Stimulated activated CD4-positive, alpha-beta T cell treated with anti-CD3 and anti-CD28 coated beads, Interleukin-2, amount 100 ng/mL, for 48 hours (primary cell): ENCODE results near the gene ASB10.

Source experiments
- DNase-seq, 2 donors: peaks; one replicate each; pipeline ENCODE4 v3.0.0-alpha.2; 2020

Gene ASB10

DNA sequence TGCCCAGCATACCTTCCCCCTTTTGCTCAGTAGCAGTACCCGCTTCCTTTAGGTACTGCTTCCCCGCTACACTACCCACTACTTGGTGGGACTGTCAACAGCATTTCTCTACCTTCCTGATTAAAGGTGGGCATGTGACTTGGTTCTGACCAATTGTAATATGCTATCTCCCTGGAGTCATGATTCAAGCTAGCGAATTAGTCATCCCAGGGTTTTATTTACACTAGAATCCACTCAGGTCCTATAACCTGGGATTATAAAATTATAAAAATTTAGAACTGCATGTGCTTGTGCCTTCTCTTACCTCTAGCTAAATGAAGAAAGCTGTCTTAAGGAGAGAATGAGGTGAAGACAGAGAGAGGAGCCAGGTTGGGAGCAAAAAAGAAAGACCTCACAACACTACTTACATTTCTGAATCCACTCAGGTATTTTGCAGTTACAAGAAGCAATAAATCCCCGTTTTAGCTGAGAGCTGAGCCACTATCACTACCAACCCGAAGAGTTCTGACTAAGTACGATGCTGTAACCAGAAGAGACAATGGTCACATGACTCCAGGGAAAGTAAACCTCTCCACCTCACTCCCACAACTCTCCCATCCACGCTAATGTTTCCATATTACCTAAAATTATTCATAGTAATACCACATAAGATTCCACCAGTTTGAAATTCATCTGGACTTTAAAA, 29.3 kb downstream of the ASB10 start:
- DNase-seq = no peak

DNA sequence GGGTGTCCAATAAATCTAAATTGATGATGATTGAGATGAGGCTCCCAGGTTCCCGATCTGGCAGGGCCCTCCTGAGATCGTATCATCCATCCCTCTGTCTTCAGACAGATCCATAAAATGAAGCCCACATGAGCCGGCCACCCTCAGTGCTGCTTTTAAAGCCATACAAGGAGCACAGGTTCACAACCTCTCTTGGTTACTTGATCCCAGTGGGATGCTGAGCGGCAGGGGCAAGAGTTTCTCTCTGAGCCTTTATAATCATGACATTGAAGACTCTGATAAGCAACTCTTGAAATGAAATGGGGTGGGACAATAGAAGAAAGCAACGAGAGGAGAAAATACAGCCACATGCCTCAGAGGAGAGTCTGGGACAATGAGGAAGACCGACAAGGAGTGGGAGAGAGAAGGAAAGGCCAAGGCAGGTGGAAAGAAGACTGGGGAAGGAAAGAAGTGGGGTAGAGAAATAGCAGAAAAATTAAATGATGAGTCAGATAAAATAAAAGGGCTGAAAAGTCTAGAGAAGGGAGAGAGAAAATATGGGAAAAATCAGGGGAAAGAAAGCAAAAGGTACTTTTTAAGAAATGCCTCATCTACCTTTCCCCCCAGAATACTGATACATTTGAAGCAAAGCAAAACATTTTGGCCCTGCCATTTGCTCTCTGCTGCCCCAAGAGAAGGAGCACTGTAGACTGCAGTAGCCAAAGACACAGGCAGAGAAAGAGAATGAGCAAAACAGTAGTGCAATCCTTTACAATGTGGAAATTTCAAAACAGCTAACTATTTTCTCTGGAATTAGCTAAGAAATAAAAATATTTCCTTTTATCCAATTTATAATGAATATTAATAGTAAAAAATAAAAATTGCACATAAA, 34.2 kb downstream of the ASB10 start:
- DNase-seq = no peak

DNA sequence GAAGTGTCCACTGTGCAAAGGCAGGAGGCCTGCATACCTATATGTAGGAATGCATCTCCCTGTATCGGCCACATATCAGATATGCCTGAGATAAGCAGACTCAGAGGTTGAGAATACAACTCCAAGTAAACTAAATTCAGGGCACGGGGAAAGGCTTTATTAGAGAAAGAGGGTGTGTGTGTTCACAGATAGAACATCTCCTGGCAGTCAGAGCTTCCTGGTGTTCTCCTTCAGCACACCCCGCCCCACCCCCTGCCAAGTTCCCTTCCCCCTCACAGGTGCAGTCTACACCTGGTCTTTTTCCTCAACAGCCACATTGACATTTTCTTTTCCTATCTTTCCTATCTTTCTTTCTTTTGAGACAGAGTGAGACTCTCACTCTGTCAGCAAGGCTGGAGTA, 36.7 kb downstream of the ASB10 start:
- no peak for DNase-seq

DNA sequence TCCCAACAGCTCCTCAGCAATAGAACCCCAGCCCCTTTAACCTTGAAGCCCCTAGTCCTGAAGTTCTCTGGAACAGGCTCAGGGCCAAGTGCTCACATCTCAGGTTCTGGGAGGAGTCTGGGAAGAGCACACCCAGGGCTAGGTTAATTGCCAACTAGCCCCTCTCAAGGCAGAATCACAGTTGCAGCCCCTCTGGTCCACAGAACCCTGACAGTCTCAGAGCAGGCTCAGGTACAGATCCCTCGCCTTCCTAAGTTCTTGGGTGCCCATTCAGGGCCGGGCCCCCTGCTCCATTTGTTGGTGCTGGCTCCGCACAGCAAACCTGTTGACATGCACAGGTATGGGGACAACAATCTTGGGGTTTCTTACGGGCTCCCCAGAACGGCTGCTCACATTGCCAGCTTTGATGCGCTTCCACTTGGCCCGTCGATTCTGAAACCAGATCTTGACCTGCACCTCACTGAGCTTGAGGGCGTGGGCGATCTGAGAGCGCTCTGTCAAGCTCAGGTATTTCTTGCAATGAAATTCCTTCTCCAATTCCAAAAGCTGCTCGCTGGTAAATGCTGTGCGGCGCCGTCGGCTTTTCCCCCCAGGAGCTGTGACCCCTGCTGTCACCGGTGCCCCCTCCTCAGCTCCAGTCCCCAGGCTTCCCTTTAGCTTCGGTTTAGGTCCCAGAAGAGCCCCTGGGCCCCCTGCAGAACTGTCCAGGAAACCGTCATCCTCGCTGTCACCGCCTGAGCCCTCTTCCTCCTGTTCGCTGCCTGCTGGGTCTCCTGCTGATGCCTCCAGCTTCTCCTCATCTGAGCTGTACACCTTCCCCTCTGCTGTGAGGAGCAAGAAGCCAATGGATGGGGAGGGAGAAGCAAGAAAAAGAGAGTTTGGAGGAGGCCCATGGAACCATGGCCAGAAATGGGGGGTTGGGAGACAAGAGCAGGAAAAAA, 38.5 kb downstream of the ASB10 start:
- no peak for DNase-seq

DNA sequence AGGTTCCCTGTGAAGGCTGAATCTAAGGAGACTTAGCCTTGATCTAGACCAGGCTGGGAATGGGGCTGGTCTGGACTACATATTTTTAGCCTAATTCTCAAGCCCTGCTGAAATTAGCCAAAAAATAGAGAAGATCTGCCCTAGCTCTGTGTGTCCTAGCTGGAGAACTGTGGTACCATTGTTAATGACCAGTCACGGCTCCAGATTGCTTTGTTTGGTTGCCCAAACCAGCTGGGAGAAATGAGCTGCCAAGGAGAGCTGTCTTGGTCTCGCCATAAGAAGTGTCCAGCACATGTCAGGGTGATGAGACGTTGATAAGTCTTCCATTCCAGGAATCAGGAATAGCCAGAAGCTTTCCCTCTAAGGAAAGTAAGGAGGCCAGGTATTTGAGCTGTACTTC, 40.3 kb downstream of the ASB10 start:
- no peak for DNase-seq

DNA sequence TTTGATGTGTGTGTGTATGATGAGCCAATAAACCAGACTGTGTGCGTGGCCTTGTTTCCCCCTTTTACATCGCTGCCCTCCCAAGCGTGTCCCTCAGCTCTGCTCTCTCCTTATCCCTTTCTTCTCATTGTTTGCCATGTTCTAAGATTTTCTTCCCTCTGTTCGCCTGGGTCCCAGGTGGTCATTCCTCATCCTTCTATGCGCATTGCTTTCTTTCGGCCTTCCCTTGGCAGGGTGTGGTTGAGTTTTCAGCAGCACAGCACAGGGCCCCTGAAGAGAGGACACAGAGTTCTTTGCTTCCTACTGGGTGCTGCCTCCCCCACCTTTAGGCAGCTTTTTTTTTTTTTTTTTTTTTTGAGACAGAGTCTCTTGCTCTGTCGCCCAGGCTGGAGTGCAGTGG, 42.7 kb downstream of the ASB10 start:
- DNase-seq = no peak

DNA sequence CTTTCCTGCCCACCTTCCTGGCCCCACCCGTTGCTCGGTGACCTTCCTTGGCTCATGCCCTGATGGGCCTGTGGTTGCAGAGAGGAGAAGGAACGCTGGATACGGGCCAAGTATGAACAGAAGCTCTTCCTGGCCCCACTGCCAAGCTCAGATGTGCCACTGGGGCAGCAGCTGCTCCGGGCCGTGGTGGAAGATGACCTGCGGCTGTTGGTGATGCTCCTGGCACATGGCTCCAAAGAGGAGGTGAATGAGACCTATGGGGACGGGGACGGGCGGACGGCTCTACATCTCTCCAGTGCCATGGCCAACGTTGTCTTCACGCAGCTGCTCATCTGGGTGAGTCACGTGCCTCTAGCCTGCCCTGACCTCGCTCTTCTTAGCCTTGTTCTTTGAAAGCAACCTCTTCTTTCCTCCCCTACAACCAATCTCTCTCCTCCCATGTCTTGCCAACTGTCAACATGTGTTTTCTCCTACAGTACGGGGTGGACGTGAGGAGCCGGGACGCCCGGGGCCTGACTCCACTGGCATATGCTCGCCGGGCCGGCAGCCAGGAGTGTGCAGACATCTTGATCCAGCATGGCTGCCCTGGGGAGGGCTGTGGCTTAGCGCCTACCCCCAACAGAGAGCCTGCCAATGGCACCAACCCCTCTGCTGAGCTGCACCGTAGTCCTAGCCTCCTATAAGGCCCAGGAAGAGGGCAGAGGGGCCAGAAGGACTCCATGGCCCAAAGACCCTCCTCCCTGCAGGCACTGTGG, 43.6 kb downstream of the ASB10 start:
- no peak for DNase-seq

DNA sequence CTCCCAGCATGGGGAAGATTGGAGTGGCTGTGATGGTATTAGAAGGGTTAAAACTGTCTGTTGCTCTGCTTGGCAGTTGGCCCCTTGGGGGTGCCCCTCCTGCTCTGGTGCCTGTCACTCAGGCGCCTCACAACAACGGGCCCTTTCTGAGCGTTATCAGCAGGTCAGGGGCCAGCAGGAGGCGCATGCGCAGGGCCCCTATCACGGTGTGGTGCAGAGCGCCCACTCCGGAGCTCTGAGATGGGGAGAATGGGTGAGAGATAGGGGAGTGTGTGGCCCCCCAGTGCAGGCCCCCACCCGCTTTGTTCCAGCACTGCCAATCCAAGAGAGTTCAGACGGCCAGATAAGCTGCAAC, 44.4 kb downstream of the ASB10 start:
- DNase-seq = no peak

DNA sequence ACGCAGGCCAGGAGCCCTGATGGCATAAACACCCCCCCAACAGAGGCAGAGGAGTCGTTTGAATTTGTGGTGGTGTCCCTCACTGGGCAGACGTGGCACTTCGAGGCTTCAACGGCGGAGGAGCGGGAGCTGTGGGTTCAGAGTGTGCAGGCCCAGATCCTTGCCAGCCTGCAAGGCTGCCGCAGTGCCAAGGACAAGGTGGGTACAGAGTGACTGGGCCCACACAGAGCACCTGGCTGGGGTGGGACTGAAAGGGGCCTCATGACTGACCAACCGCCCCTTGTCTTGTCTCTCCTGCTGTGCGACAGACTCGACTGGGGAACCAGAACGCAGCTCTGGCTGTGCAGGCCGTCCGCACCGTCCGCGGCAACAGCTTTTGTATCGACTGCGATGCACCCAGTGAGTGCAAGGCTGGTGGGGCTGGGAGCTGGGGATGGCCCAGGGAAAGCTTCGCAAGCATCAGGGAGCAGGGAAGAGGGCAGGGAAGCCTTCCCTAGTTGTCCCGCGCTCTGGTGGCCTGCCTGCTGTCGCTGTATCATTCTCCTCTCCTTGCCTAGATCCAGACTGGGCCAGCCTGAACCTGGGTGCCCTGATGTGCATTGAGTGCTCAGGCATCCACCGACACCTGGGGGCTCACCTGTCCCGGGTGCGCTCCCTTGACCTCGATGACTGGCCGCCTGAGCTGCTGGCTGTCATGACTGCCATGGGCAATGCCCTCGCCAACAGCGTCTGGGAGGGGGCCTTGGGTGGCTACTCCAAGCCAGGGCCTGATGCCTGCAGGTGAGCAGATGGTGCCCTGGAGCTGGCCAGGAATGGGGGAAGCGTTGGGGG, 45.0 kb downstream of the ASB10 start:
- no peak for DNase-seq

DNA sequence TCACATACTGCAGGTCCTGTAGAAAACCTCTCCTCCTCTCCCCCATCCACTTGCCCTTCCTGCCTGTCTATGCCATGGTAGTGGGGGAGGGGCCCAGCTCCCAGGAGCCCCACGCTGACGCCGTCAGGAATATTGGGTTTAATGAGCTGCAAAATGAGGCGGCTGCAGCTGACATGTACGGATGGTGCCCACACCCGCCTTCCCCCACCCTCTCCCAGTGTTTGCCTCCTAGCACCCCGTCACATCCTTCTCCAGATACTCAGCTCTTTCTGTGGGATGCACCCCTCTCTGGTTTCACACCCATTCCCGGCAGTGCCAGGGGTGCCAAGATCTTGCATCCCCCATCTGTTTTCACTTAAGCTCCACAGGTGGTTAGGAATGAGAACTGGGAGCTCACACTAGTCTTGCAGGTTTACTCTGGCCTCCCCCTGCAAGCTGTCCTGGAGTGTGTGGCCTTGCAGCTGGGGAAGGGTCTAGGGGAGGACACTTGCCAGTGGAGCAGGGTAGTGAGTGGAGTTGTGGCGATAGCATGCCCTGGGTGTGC, 45.7 kb downstream of the ASB10 start:
- no peak for DNase-seq

DNA sequence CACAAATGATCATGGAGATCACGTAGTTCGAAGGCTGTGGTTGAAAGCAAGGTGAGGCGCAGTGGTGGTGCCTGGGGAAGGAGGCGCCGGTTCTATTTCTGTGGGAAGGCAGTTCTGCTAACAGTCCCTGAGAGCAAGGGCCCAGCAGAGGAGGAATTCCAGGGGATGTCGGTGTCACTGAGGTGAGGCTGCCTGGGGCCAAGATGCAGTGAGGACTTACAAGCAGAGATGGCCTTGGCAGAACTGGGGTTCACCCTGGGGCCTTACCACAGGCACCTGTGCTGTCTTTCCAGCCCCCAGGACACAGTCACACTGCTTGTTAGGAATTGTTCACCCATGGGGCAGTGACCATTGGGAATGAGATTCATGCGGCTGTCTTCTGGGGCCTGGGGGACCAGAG, 46.2 kb downstream of the ASB10 start:
- no peak for DNase-seq

DNA sequence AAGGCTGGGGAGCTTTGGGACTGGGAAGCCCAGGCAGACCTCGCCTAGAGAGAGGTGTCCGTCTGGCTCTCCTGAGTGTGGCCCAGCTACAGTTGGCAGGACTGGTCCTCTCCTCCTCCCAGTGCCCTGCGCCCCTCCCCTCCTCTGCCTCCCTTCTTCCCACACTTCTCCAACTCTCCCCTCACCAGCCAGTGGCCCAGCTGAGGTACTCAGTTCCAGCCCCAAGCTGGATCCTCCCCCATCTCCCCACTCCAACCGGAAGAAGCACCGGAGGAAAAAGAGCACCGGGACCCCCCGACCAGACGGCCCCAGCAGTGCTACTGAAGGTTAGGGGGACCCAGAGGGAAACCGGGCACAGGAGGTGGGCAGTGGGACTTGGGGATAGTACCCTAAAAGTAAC, 47.3 kb downstream of the ASB10 start:
- no peak for DNase-seq

DNA sequence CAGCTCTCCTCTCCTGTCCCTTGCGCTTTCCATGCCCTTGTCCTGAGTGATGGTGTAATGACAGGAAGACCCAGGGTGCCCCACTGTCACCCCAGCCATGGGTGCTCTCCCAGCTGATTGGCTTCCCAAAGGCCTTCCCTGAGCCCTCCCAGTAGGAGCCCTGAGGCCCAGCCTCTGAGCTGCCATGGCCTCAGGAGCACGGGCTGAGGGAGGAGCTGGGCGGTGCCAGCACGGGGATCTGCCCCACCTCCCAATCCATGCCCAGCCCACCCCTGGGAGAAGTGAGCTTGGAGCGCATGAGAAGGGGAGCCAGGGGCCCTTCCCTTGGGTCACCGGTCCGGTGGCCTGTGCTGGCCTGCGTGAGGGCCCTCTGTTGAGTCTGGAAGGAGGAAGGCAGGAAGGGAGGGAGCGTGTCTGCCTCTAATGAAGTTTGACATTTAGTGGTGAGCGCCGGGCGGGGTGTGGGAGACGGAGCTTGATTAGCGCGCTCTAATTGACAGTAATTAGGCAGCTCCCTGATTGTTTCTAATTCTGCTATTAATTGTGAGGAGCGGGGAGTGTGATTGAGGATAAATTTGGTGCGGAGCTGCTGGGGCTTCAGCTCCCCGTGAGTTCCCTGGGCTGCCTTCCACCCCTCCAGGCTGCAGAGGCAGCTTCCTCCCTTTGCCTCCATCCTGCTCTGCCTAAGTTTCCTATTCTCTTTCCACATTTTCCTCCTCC, 47.8 kb downstream of the ASB10 start:
- no peak for DNase-seq

DNA sequence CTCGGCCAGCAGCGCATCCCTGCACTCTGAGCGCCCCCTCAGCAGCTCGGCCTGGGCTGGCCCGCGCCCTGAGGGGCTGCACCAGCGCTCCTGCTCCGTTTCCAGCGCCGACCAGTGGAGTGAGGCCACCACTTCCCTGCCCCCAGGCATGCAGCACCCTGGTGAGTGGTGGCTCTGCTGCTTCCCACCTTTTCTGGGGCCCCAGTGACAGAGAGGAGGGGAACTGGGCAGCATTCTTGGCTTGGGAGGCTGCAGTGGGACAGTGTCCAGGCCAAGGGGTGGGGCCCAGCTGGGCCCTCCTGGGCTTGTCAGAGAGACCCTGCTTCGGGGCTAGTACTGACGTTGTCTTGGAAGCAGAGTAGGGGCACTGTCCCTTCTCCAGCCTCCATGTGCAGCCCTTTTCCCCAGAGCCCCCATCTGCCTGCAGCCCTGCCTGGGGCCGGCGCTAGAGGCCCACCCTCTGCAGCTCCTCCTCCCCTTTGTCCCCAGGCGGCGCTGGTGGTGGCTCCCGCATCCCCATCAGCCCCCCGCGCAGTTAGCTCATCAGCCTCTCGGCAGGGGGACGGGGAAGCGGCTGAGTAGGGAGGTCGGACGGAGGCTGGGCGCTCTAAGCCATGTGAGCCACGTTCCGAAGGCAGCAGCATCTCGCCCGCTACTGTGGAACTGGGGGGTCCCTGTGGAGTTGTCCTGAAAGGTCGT, 48.7 kb downstream of the ASB10 start:
- no peak for DNase-seq

DNA sequence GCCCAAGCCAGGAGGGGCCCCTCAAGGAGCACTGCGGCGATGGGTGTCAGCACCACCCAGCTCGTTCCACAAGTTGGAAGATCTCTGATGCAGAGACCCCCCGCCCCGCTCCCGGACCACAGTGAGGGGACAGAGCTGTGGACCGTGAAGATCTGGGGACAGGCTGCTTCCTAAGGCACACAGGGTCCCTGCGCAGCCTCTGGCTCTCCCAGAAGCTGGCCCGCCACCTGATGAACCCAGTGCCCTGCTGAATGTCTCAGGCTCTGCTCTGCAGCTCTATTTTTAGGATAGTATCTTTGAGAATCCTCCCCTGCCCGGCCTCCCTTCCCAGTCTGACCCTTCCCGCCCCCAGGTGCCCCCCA, 49.3 kb downstream of the ASB10 start:
- no peak for DNase-seq

DNA sequence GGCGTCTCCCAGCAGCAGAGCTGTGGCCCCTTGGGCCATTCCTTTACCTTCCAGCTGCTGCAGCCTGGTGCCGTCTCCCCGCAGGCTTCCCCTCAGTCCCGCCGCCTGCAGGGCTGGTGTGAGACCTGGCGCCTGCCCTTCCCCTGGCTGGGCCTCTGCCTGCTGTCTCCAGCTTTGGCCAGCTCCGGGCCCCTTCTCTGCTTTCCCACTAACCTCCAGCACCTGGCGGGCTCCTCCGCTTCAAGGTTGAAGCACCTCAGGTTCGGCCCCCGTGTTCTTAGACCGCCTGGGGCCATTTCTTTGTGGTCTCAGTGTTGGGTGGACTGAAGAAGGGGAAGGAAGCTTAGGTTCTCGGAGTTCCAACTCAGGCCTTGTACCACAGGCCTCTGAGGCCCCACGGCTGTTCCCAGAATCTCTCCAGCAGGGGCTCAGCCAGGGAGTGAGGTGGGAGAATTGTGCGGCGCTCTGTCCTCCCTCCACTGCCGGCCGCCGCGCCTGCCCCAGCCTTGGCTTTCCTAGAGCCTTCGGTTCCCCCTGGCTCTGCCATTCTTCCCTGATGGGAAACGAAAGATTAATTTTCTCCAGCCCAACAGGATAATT, 49.9 kb downstream of the ASB10 start:
- DNase-seq = no peak

DNA sequence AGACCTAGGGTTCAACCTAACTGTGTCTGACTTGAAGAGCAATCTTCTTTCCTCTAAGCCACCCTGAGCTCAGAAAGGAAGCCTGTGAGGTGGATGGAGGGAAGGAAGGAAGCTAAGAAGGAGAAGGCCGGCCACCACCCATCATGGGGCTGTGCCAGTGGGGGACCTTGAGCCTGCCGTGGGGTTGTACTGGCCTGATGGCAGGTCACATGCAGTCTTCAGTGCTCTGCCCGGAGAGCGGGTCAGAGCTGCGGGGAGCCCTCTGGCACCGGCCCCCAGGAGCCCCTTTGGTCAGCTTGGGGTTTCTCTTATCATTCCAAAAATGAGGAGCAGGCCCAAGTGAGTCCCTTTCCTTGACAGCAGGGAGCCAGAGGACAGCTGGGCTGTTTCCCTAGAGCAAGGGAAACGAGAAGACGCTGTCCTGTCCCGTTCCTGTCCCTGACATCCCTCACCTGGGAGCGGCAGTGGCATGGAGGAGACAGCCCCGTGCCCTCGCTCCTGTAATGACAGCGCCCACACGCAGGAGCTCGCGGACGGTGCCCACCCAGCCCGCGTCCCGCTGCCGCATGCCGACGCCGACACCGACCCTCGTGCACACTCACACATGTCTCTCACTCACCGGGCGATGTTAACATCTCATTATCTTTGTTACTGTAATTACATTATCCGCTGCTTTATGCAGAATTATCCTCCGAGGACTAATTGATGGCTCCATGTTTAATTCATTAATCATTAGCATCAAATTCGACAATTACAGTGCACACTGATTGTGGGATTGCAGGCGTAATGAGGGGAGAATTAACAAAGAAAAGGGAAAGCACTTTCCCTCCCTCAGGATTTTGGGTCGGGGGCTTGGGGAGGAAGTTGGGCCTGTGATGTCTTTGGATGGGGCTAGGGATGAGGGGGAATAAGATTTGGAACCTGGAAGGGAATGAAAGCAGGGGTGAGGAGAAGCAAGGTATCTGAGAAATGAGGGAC, 50.9 kb downstream of the ASB10 start:
- DNase-seq = no peak

DNA sequence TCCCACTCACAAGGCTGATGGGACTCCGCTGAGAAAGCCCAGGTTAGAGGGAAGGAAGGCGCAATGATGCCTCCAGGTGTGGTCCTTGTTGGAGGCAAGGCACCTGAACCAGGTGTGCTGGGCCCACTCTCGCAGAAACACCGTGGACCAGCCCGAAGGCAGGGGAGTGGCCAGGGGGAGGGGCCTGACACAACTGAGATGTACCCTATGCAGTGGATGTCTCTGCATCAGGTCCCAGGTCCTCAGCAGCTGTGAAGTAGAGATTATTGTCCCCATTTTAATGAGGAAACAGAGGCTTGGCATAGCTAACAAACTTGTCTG, 51.6 kb downstream of the ASB10 start:
- no peak for DNase-seq
